Thoracic aorta (tissue), 2 donors: ENCODE data around the gene COQ4. TPM values are rescaled to one million over a fixed set of nuclear protein-coding genes. Genes with fewer than 3 reads are reported as not detected.

Experiments used
- ATAC-seq: fragments of 150-250 bp; one replicate; pipeline ENCODE4 v1.8.0; 2017; ENCODE audit warnings: low read depth; ENCODE audit not compliant: insufficient number of reproducible peaks, low FRiP score
- DNase-seq: peaks from one replicate; pipeline ENCODE4 v3.0.0-alpha.2; 2020; ENCODE audit warnings: low spot score
- H3K27ac ChIP-seq, 2 donors: fragments of 200-600 bp; sonication (generic); 1 replicate in 1 of 2; 2 replicates in 1 of 2; pipeline ENCODE4 v1.5.1; 2016; ENCODE audit warnings: mild to moderate bottlenecking in 2 of 2, moderate library complexity in 2 of 2
- H3K27me3 ChIP-seq: fragments of 200-600 bp; sonication (generic); replicated peaks from 2 replicates; pipeline ENCODE4 v1.6.0; 2016; ENCODE audit warnings: mild to moderate bottlenecking; ENCODE audit not compliant: insufficient read depth
- H3K36me3 ChIP-seq: fragments of 200-600 bp; sonication (generic); one replicate; pipeline ENCODE4 v1.5.1; 2016
- H3K4me1 ChIP-seq, 2 donors: fragments of 200-600 bp; sonication (generic); 1 replicate in 1 of 2; 2 replicates in 1 of 2; pipeline versions ENCODE4 v1.5.1 to v1.6.0; 2016; ENCODE audit warnings: low read depth in 2 of 2, mild to moderate bottlenecking in 1 of 2; ENCODE audit not compliant: control insufficient read depth in 1 of 2
- H3K4me3 ChIP-seq: fragments of 200-600 bp; sonication (generic); 2 replicates; pipeline ENCODE4 v1.5.1; 2016; ENCODE audit warnings: mild to moderate bottlenecking
- H3K9me3 ChIP-seq: fragments of 200-600 bp; sonication (generic); 2 replicates; pipeline ENCODE4 v1.5.1; 2016
- CTCF ChIP-seq: fragments of 200-600 bp; sonication (generic); IDR thresholded peaks from one replicate; pipeline ENCODE4 v1.5.1; 2019; ENCODE audit warnings: antibody characterized with exemption
- total RNA-seq, 2 donors: library from RNA; depleted of rRNA; stranded (reverse); fragments of >200 nt; gene quantifications; one replicate each; pipeline versions ENCODE4 v1.1.0 to v1.2.3, GENCODE V29; 2016

Gene COQ4
- total RNA-seq, 2 donors from 2014 or later, result 28.7 to 40.1 TPM

- ATAC-seq (no peak), DNase-seq (no peak)
- H3K4me1 ChIP-seq, result no peaks in the 10 kb centered on the region
- H3K4me3 ChIP-seq, result no peak overlapping the region
- no peak overlapping the region for H3K27ac ChIP-seq
- TF ChIP-seq CTCF, result no peak
- peaks cover 10% of the 10 kb centered on the region for H3K36me3 ChIP-seq
- H3K27me3 ChIP-seq, result no peaks in the 10 kb centered on the region
- no peaks in the 10 kb centered on the region for H3K9me3 ChIP-seq
Observed at GRCh38 chr9:128304971-128305288, 17.7 kb upstream of the COQ4 start.

GRCh38 chr9:128309551-128309950 is 13.1 kb upstream of the COQ4 start:
- ATAC-seq (no peak), DNase-seq (no peak)
- Histone ChIP-seq H3K4me1 (no peaks in the 10 kb centered on the region), H3K27ac (no peak overlapping the region), H3K9me3 (no peaks in the 10 kb centered on the region), H3K27me3 (no peaks in the 10 kb centered on the region), H3K36me3 (peaks cover 28% of the 10 kb centered on the region), H3K4me3 (no peak overlapping the region)
- no peak for TF ChIP-seq CTCF

- H3K4me1 ChIP-seq, result no peaks in the 10 kb centered on the region
- TF ChIP-seq CTCF, result no peak
- H3K27me3 ChIP-seq, result no peaks in the 10 kb centered on the region
- peaks cover 29% of the 10 kb centered on the region for H3K36me3 ChIP-seq
- H3K9me3 ChIP-seq, result no peaks in the 10 kb centered on the region
- ATAC-seq, result no peak
- H3K4me3 ChIP-seq, result no peak overlapping the region
- H3K27ac ChIP-seq, result no peak overlapping the region
- DNase-seq, result no peak
Observed at GRCh38 chr9:128310461-128310860, 12.2 kb upstream of the COQ4 start.

GRCh38 chr9:128314697-128315096 is 7.9 kb upstream of the COQ4 start:
- H3K9me3 ChIP-seq, result no peaks in the 10 kb centered on the region
- TF ChIP-seq CTCF, result no peak
- no peaks in the 10 kb centered on the region for H3K4me1 ChIP-seq
- no peaks in the 10 kb centered on the region for H3K27me3 ChIP-seq
- no peak for ATAC-seq
- DNase-seq, result no peak
- peaks cover 34% of the 10 kb centered on the region for H3K36me3 ChIP-seq
- no peak overlapping the region for H3K4me3 ChIP-seq
- H3K27ac ChIP-seq, result no peak overlapping the region

GRCh38 chr9:128316421-128316820 is 6.2 kb upstream of the COQ4 start:
- no peaks in the 10 kb centered on the region for H3K27me3 ChIP-seq
- no peak for DNase-seq
- TF ChIP-seq CTCF, result no peak
- H3K9me3 ChIP-seq, result no peaks in the 10 kb centered on the region
- H3K27ac ChIP-seq, result no peak overlapping the region
- peaks cover 20% of the 10 kb centered on the region for H3K36me3 ChIP-seq
- peaks cover 1 to 3% of the 10 kb centered on the region in 2 donors for H3K4me1 ChIP-seq
- no peak overlapping the region for H3K4me3 ChIP-seq
- no peak for ATAC-seq
